SKM-1 treated with dmso at 0.1 percent for 144 hours (cell line): Measurements from ENCODE around the gene CD151.

Experiments used
- DNase-seq: peaks from one replicate; lab custom pipeline; 2025; ENCODE audit not compliant: unreplicated experiment; lab: John Stamatoyannopoulos, UW

Gene CD151

DNA sequence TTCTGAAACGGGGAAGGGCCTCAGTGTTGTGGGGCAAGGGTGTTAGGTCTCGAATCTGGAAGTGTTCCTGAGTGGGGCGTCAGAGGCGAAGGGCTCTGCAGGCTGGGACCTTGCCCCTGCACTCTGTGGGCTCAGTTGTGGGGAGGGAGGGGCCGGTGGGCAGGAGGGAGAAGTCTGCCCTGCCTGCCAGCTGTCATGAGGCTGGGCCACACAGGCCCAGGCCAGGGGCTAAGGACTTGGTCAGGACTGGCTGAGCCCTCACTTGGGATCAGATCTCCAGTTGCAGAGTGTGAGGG lies 4.9 kb upstream of the CD151 start, which contains the start of gene CRACR2B:
CRACR2B (plus strand) TSS at position 23 of the 296 bp plus-strand sequence. CDS start 689 bp downstream, outside the sequence.
- DNase-seq, result no peak

DNA sequence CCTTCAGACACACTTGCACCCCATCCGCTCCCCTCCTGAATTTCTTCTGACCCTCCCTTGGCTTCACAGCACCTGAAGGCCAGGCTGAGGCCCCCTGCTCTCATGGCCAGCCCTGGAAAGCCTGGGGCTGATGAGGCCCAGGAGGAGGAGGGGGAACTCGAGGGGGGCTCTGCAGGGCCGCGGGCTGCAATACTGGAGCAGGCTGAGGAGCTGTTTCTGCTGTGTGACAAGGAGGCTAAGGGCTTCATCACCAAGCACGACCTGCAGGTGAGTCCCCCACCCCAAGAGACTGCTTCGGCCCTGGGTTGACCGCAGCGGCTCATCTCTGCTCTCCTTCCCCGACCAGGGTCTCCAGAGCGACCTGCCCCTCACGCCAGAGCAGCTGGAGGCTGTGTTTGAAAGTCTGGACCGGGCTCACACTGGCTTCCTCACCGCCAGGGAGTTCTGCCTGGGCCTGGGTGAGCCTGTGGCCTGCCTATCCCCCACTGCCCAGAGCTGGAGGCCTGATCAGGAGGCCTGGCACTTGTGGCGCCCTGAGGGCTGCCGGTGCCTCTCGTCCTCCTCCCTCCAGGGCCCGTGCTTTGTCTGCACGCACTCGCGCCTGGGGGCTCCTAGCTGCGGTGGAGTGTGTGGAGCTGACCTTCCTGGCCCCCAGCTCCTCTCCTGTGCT lies 4.1 kb upstream of the CD151 start:
- no peak for DNase-seq

GRCh38 chr11:829176-829846 lies 3.4 kb upstream of the CD151 start:
- no peak for DNase-seq

DNA sequence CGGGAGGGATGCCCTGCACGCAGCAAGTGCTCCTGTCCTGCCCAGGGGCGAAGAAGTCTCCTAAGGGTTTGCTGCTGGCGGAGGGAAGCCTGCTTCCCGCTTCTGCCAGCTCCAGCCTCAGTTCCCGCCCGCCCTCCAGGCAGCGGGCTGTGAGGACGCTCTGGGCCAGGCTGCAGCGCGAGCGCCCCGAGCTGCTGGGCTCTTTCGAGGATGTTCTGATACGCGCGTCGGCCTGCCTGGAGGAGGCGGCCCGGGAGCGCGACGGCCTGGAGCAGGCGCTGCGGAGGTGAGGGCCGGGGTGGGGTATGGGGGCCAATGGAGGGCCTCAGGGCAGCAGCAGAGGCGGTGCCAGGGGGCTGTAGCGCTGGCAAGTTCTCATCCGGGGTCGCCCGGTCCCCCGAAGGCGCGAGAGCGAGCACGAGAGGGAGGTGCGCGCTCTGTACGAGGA lies 2.9 kb upstream of the CD151 start:
- no peak for DNase-seq

- no peak for DNase-seq
Observed at GRCh38 chr11:830295-831117, 2.2 kb upstream of the CD151 start.

DNA sequence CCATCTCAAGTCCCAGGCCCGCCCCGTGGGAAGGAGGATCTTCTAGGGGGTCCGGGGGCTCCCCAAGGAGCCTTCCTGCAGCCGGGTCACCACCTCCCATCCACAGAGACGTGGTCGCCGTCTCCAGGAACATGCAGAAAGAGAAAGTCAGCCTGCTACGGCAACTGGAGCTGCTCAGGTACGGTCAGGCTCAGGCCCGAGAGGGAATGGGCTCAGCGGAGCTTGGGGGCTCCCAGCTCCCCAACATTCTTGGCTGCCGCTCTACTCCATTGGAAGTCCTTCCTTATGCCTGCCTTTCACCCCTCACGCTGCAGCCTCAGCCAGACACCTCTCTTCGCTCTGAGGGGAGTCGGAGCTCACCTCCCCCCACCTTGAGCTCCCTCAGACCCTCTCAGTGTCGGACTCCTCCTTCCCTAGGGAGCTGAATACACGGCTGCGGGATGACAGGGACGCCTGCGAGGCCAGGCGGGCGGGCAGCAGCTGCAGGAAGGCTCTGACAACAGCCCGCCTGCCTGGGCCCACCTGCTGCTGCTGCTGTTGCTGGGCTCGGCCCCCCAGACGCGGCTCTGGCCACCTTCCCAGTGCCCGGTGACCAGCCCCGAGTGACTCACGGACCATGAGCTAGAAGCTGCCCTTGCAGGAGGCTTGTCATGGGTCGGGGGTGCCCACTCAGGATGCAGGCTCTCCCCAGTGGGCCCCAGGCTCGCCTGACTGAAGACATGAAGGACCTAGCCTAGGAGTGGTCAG lies 1.5 kb upstream of the CD151 start:
- no peak for DNase-seq

GRCh38 chr11:831961-832528 lies 707 bp upstream of the CD151 start:
- no peak for DNase-seq

GRCh38 chr11:833114-833791 lies 501 bp downstream of the CD151 start:
- no peak for DNase-seq

- no peak for DNase-seq
Observed at GRCh38 chr11:833849-834311, 1.1 kb downstream of the CD151 start.

- no peak for DNase-seq
Observed at GRCh38 chr11:834371-835316, 1.9 kb downstream of the CD151 start.

DNA sequence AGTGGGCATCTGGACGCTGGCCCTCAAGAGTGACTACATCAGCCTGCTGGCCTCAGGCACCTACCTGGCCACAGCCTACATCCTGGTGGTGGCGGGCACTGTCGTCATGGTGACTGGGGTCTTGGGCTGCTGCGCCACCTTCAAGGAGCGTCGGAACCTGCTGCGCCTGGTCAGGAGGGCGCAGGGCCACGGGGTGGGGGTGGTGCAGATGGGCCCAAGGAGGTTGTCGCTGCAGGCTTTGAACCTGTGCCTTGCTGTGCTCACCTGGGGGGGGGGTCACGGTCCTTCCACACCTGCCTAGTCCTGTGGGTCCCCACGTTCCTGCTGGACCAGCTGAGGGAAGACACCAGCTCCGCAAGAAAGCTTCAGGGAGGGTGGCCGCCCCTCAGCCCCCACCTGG lies 3.5 kb downstream of the CD151 start:
- DNase-seq, result no peak

DNA sequence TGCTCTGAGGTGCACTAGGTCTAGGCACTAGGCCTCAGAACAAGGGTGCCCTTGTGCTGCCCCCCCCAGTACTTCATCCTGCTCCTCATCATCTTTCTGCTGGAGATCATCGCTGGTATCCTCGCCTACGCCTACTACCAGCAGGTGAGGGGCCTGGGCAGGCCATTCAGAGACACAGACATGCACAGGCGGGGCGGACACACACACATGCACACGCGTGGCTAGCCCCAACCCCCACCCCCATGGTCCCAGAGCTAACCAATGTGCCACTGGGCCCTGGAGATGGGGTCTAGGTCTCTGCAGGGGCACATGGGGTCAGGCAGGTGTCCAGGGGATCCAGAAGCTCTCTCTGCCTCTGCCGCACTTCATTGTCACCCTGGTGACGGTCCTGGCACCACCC lies 3.9 kb downstream of the CD151 start:
- DNase-seq, result no peak

GRCh38 chr11:837189-837989 lies 4.6 kb downstream of the CD151 start:
- no peak for DNase-seq

- no peak for DNase-seq
Observed at GRCh38 chr11:837990-838307, 5.2 kb downstream of the CD151 start.

DNA sequence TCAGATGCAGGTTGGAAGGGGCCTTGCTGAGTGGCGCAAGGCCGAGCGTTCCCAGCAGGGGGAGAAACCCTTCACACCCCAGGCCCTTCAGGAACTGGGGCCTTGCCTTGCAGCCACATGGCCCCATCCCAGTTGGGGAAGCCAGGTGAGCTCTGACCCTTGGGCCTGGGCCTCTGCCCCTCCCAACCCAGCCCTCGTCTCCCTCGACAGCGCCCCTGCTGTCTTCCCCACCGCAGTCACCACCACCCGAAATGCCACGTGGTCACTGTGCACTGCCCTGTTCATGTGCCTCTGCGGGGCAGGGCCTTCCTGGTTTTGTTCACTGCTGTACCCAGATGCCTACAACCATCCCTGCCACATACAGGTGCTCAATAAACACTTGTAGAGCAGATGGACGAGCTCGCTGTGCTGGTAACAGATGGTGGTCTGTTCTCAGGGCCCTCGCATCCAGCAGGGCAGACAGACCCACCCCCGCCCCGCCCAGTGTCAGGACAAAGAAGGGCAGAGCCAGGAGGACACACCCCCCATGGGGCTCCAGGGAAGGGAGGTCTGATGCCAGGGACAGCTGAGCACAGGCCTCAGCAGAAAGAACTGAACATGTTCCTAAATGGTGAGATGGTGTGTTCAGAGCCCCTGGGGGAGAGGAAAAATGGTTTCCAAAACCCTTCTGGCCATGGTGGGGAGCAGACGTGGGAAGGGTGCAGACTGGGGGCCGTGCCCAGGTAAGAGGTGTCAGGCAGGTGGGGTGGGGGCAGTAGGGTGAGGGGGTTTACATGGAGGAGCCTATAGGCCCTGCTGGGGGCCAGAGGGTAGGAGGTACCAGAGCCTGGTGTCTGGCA lies 5.9 kb downstream of the CD151 start:
- no peak for DNase-seq

DNA sequence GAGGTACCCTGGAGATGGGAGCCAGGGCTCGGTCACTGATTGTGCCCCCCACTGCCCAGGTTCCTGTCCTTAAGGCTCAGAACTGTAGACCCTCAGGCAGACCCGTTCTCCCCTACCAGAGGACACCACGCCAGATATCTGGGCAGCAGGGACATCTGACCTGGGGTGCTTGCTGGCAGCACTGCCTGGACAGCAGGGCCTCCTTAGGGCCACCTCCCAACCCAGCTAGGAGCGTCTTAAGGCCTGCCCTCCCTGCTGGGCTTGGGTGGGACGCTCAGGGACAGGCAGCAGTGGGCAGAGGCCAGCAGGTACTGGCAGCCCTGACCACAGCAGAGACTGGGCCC lies 6.5 kb downstream of the CD151 start:
- DNase-seq, result no peak

DNA sequence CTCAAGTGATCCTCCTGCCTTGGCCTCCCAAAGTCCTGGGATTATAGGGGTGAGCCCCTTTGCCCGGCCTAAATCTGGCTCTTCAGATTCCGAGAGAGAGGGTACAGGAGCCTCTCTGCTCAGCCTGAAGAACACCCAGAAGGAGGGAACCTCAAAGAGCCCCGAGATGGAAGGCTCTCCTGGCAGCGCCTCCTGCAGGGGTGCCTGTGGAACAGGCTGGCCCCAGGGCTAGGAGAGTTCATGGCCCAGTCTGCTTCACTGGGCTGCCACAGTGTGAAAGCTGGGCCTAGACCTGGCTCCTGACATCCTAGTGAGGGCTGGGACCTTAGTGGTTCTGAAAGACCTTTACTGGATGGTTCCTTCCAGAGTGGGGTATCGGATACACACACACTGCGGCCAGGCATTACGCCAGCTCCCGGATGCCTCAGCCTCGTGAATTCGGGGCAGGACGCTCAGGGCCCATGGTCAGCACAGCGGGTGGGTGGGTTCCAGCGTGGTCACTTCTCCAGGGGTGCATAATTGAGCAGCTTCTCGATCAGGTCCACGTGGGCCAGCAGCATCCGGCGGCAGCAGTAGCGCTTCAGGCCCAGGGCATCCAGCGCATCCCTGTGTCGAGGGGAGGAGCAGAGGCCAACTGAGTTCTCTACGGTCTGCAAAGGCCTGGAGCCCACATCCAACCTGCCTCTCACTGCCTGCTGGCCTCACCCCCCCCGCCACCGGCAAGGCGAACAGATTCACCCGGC lies 7.3 kb downstream of the CD151 start:
- peak; percentile 45 for DNase-seq
